HEK293 (cell line): ENCODE results near the gene PDE12.

ENCODE experiments used
- CTCF ChIA-PET: fragments of 350-600 bp; formaldehyde crosslinking; extraction: SDS; loops from one replicate; lab custom pipeline; 2021; ENCODE audit warnings: antibody characterized with exemption; lab: Yijun Ruan, JAX
- POLR2A ChIA-PET: fragments of 300-600 bp; formaldehyde crosslinking; extraction: SDS; loops from one replicate; lab custom pipeline; 2020; ENCODE audit warnings: antibody characterized with exemption, inconsistent platforms; lab: Yijun Ruan, JAX
- H3K27ac ChIP-seq: fragments of 200-500 bp; sonication (Bioruptor generic); 2 replicates; pipeline ENCODE4 v1.5.1; 2014; ENCODE audit warnings: low read depth, low read length, control low read depth, inconsistent platforms; ENCODE audit errors: extremely low read depth
- H3K36me3 ChIP-seq, 2 experiments: fragments of 200-500 bp in 1 of 2; sonication (Bioruptor generic) in 1 of 2; 1 replicate in 1 of 2; 2 replicates in 1 of 2; pipeline ENCODE4 v1.5.1; 2014 to 2017; ENCODE audit warnings: inconsistent platforms in 2 of 2, low read length in 2 of 2; ENCODE audit not compliant: control insufficient read depth in 2 of 2, insufficient read depth in 1 of 2
- H3K4me1 ChIP-seq: fragments of 200-500 bp; sonication (Bioruptor generic); 2 replicates; pipeline ENCODE4 v1.5.1; 2014; ENCODE audit warnings: mild to moderate bottlenecking, low read length, inconsistent platforms; ENCODE audit not compliant: control insufficient read depth, insufficient read depth
- H3K4me3 ChIP-seq: 2 replicates; pipeline ENCODE4 v1.5.1; 2011; ENCODE audit warnings: low read depth, mild to moderate bottlenecking, control low read depth, low read length, moderate library complexity
- H3K9me3 ChIP-seq: fragments of 200-500 bp; sonication (Bioruptor generic); 2 replicates; pipeline ENCODE4 v1.5.1; 2014; ENCODE audit warnings: low read depth, low read length, inconsistent platforms; ENCODE audit not compliant: control insufficient read depth, insufficient read depth
- HOXA7 ChIP-seq: sonication (generic); formaldehyde crosslinking; IDR thresholded peaks from 2 replicates; pipeline ENCODE4 v1.8.1; 2022; ENCODE audit warnings: missing genetic modification reagents, borderline replicate concordance
- KLF16 ChIP-seq: fragments of 450-650 bp; formaldehyde crosslinking; IDR thresholded peaks from 2 replicates; pipeline ENCODE4 v1.5.1; 2017; ENCODE audit warnings: missing biosample characterization, missing genetic modification characterization
- TCF7L2 ChIP-seq: IDR thresholded peaks from 2 replicates; pipeline ENCODE4 v1.6.1; 2011; ENCODE audit warnings: low read depth, mild to moderate bottlenecking, inconsistent platforms, low read length, moderate library complexity, borderline replicate concordance
- ZFP3 ChIP-seq: fragments of 450-650 bp; formaldehyde crosslinking; IDR thresholded peaks from 2 replicates; pipeline ENCODE4 v1.5.1; 2016; ENCODE audit warnings: low read depth, missing biosample characterization, missing genetic modification characterization
- ZNF10 ChIP-seq: fragments of 450-650 bp; formaldehyde crosslinking; IDR thresholded peaks from 2 replicates; pipeline ENCODE4 v1.5.1; 2017; ENCODE audit warnings: missing biosample characterization, missing genetic modification characterization
- ZNF169 ChIP-seq: fragments of 450-650 bp; formaldehyde crosslinking; IDR thresholded peaks from 2 replicates; pipeline ENCODE4 v1.5.1; 2016; ENCODE audit warnings: missing biosample characterization, missing genetic modification characterization
- ZNF175 ChIP-seq: fragments of 450-650 bp; formaldehyde crosslinking; IDR thresholded peaks from 2 replicates; pipeline ENCODE4 v1.5.1; 2016; ENCODE audit warnings: missing biosample characterization, missing genetic modification characterization
- ZNF2 ChIP-seq: fragments of 450-650 bp; formaldehyde crosslinking; IDR thresholded peaks from 2 replicates; pipeline ENCODE4 v1.5.1; 2016; ENCODE audit warnings: missing biosample characterization, missing genetic modification characterization
- ZNF23 ChIP-seq: fragments of 450-650 bp; formaldehyde crosslinking; IDR thresholded peaks from 2 replicates; pipeline ENCODE4 v1.5.1; 2016; ENCODE audit warnings: missing biosample characterization, missing genetic modification characterization, borderline replicate concordance
- ZNF280D ChIP-seq: fragments of 450-650 bp; formaldehyde crosslinking; IDR thresholded peaks from 2 replicates; pipeline ENCODE4 v1.5.1; 2016; ENCODE audit warnings: missing biosample characterization, missing genetic modification characterization
- ZNF311 ChIP-seq: fragments of 450-650 bp; formaldehyde crosslinking; IDR thresholded peaks from 2 replicates; pipeline ENCODE4 v1.5.1; 2017; ENCODE audit warnings: missing biosample characterization, missing genetic modification characterization, borderline replicate concordance
- ZNF571 ChIP-seq: fragments of 450-650 bp; formaldehyde crosslinking; IDR thresholded peaks from 2 replicates; pipeline ENCODE4 v1.5.0; 2017; ENCODE audit warnings: missing biosample characterization, missing genetic modification characterization
- ZNF658 ChIP-seq: fragments of 450-650 bp; formaldehyde crosslinking; IDR thresholded peaks from 2 replicates; pipeline ENCODE4; 2016; ENCODE audit warnings: missing biosample characterization, missing genetic modification characterization
- ZNF664 ChIP-seq: fragments of 450-650 bp; formaldehyde crosslinking; IDR thresholded peaks from 2 replicates; pipeline ENCODE4 v1.5.1; 2016; ENCODE audit warnings: missing biosample characterization, missing genetic modification characterization
- ZNF747 ChIP-seq: fragments of 450-650 bp; formaldehyde crosslinking; IDR thresholded peaks from 2 replicates; pipeline ENCODE4 v1.5.1; 2016; ENCODE audit warnings: missing biosample characterization, missing genetic modification characterization
- ZSCAN16 ChIP-seq: fragments of 450-650 bp; formaldehyde crosslinking; IDR thresholded peaks from 2 replicates; pipeline ENCODE4 v1.5.1; 2016; ENCODE audit warnings: missing biosample characterization, missing genetic modification characterization
- ZSCAN30 ChIP-seq: fragments of 450-650 bp; IDR thresholded peaks from 2 replicates; pipeline ENCODE4 v1.5.1; 2018; ENCODE audit warnings: missing biosample characterization, mild to moderate bottlenecking, missing genetic modification characterization, moderate library complexity
- TF ChIP-seq, protein P1 (sequence below): fragments of 450-650 bp; formaldehyde crosslinking; IDR thresholded peaks from 2 replicates; pipeline ENCODE4 v1.5.1; 2016; ENCODE audit warnings: missing biosample characterization, missing genetic modification characterization
- TF ChIP-seq, protein P2 (sequence below): fragments of 450-650 bp; formaldehyde crosslinking; IDR thresholded peaks from 2 replicates; pipeline ENCODE4 v1.5.1; 2016; ENCODE audit warnings: missing biosample characterization, missing genetic modification characterization
- TF ChIP-seq, protein P3 (sequence below): fragments of 450-650 bp; formaldehyde crosslinking; IDR thresholded peaks from 2 replicates; pipeline ENCODE4 v1.5.1; 2016; ENCODE audit warnings: missing biosample characterization, missing genetic modification characterization
- TF ChIP-seq, protein P4 (sequence below): fragments of 450-650 bp; formaldehyde crosslinking; IDR thresholded peaks from 2 replicates; pipeline ENCODE4 v1.5.1; 2017; ENCODE audit warnings: missing biosample characterization, missing genetic modification characterization
- TF ChIP-seq, protein P5 (sequence below): fragments of 450-650 bp; formaldehyde crosslinking; IDR thresholded peaks from 2 replicates; pipeline ENCODE4 v1.5.1; 2016; ENCODE audit warnings: missing biosample characterization, missing genetic modification characterization, borderline replicate concordance

The PDE12 gene

DNA sequence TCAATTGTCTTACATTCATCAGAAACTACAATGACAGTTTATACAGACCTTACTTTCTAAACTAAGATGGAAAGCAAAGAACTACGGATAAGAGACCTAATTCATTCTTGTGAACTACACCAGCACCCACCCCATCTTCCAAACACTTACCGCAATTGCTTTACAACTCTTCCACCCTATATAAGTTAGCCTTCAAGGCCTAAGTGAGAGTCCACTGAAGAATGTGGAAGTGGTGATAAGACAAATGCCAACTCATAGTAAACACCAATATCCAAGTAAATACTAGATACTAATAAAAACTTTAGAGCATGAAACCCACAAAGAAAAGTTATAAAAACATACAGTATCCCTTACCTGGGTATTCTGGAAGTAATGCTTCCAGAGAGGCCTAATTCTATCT, 27.5 kb downstream of the PDE12 start:
- CTCF ChIA-PET: no interaction called here
- Histone ChIP-seq H3K4me3 (no peak overlapping the region), H3K9me3 (no peaks in the 10 kb centered on the region)
- TF ChIP-seq ZNF2 (tag by site-specific recombination) (no peak), ZNF169 (tag by site-specific recombination) (no peak), ZNF23 (no peak)
- TF ChIP-seq, protein P1, sequence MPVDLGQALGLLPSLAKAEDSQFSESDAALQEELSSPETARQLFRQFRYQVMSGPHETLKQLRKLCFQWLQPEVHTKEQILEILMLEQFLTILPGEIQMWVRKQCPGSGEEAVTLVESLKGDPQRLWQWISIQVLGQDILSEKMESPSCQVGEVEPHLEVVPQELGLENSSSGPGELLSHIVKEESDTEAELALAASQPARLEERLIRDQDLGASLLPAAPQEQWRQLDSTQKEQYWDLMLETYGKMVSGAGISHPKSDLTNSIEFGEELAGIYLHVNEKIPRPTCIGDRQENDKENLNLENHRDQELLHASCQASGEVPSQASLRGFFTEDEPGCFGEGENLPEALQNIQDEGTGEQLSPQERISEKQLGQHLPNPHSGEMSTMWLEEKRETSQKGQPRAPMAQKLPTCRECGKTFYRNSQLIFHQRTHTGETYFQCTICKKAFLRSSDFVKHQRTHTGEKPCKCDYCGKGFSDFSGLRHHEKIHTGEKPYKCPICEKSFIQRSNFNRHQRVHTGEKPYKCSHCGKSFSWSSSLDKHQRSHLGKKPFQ: no peak
- TF ChIP-seq, protein P2, sequence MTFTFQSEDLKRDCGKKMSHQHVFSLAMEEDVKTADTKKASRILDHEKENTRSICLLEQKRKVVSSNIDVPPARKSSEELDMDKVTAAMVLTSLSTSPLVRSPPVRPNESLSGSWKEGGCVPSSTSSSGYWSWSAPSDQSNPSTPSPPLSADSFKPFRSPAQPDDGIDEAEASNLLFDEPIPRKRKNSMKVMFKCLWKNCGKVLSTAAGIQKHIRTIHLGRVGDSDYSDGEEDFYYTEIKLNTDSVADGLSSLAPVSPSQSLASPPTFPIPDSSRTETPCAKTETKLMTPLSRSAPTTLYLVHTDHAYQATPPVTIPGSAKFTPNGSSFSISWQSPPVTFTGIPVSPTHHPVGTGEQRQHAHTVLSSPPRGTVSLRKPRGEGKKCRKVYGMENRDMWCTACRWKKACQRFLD (tag by site-specific recombination): no peak
- TF ChIP-seq, all 188 proteins: peak for 0
- POLR2A ChIA-PET: no interaction called here
- 0 out of 2 replicates have a peak, but pooled peaks cover 3% of the 10 kb centered on the region for H3K4me1 ChIP-seq
- no peak overlapping the region for H3K27ac ChIP-seq
- H3K36me3 ChIP-seq: peaks cover 4 to 40% of the 10 kb centered on the region in 2 experiments; a peak in 2 of 3 replicates

GRCh38 chr3:57586778-57587177, 30.7 kb downstream of the PDE12 start:
- ChIA-PET CTCF (no interaction called here), POLR2A (no interaction called here)
- 0 out of 2 replicates have a peak, but pooled peaks cover 3% of the 10 kb centered on the region for H3K4me1 ChIP-seq
- no peak for TF ChIP-seq ZNF664
- no peak for TF ChIP-seq KLF16
- TF ChIP-seq ZNF571 (tag by site-specific recombination): no peak
- no peak for TF ChIP-seq ZNF747
- no peak for TF ChIP-seq ZSCAN30 (tag by site-specific recombination)
- no peak for TF ChIP-seq ZNF658 (tag by site-specific recombination)
- no peak for TF ChIP-seq ZNF280D (tag by site-specific recombination)
- TF ChIP-seq, protein P3, sequence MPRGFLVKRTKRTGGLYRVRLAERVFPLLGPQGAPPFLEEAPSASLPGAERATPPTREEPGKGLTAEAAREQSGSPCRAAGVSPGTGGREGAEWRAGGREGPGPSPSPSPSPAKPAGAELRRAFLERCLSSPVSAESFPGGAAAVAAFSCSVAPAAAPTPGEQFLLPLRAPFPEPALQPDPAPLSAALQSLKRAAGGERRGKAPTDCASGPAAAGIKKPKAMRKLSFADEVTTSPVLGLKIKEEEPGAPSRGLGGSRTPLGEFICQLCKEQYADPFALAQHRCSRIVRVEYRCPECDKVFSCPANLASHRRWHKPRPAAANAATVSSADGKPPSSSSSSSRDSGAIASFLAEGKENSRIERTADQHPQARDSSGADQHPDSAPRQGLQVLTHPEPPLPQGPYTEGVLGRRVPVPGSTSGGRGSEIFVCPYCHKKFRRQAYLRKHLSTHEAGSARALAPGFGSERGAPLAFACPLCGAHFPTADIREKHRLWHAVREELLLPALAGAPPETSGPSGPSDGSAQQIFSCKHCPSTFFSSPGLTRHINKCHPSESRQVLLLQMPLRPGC (tag by site-specific recombination): no peak
- TF ChIP-seq HOXA7: no peak
- no peak for TF ChIP-seq ZNF311
- TF ChIP-seq ZFP3 (tag by site-specific recombination): no peak
- TF ChIP-seq, all 188 proteins: peak for 0
- no peak overlapping the region for H3K27ac ChIP-seq
- no peak overlapping the region for H3K4me3 ChIP-seq
- H3K36me3 ChIP-seq: peaks cover 0 to 14% of the 10 kb centered on the region in 2 experiments; a peak in 1 of 3 replicates
- no peaks in the 10 kb centered on the region for H3K9me3 ChIP-seq

- peaks cover 0 to 8% of the 10 kb centered on the region in 2 experiments; a peak in 2 of 3 replicates for H3K36me3 ChIP-seq
- TF ChIP-seq ZNF10 (tag by site-specific recombination): no peak
- TF ChIP-seq, protein P4, sequence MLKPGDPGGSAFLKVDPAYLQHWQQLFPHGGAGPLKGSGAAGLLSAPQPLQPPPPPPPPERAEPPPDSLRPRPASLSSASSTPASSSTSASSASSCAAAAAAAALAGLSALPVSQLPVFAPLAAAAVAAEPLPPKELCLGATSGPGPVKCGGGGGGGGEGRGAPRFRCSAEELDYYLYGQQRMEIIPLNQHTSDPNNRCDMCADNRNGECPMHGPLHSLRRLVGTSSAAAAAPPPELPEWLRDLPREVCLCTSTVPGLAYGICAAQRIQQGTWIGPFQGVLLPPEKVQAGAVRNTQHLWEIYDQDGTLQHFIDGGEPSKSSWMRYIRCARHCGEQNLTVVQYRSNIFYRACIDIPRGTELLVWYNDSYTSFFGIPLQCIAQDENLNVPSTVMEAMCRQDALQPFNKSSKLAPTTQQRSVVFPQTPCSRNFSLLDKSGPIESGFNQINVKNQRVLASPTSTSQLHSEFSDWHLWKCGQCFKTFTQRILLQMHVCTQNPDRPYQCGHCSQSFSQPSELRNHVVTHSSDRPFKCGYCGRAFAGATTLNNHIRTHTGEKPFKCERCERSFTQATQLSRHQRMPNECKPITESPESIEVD (tag by site-specific recombination): no peak
- TF ChIP-seq, protein P5, sequence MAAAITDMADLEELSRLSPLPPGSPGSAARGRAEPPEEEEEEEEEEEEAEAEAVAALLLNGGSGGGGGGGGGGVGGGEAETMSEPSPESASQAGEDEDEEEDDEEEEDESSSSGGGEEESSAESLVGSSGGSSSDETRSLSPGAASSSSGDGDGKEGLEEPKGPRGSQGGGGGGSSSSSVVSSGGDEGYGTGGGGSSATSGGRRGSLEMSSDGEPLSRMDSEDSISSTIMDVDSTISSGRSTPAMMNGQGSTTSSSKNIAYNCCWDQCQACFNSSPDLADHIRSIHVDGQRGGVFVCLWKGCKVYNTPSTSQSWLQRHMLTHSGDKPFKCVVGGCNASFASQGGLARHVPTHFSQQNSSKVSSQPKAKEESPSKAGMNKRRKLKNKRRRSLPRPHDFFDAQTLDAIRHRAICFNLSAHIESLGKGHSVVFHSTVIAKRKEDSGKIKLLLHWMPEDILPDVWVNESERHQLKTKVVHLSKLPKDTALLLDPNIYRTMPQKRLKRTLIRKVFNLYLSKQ: no peak
- no peak for TF ChIP-seq ZNF175
- TF ChIP-seq ZSCAN16 (tag by site-specific recombination): no peak
- no peak for TF ChIP-seq TCF7L2
These were observed 31.8 kb downstream of the PDE12 start for GRCh38 chr3:57587905-57588304.

More at GRCh38 chr3:57587905-57588304, 31.8 kb downstream of the PDE12 start:
- Histone ChIP-seq H3K4me1 (no peaks in the 10 kb centered on the region), H3K27ac (no peak overlapping the region), H3K4me3 (no peak overlapping the region), H3K9me3 (no peaks in the 10 kb centered on the region)
- CTCF ChIA-PET: no interaction called here
- POLR2A ChIA-PET: no interaction called here
